ENCODE measurements around the gene NOD2.

NOD2 gene

GRCh38 chr16:50692999-50693781, at the start of gene NOD2:
NOD2 (plus strand) TSS chr16:50693606; CDS start chr16:50699496, 5,890 bp downstream.
- no peak for TF ChIP-seq CTCF (IDR thresholded peaks at IDR 0.05; ENCODE audit: extremely low read depth, missing control alignments)
- peak; percentile 83 for DNase-seq (ENCODE audit: low spot score)

GRCh38 chr16:50644245-50644644, 49.2 kb upstream of the NOD2 start:
- TF ChIP-seq CTCF (IDR thresholded peaks at IDR 0.05; ENCODE audit: extremely low read depth, missing control alignments) = no peak
- no peak for DNase-seq (ENCODE audit: low spot score)

GRCh38 chr16:50644729-50645128, 48.7 kb upstream of the NOD2 start:
- peak; percentile 58 for DNase-seq (ENCODE audit: low spot score)
- peak; percentile 25 for TF ChIP-seq CTCF (IDR thresholded peaks at IDR 0.05; ENCODE audit: extremely low read depth, missing control alignments)

- TF ChIP-seq CTCF (IDR thresholded peaks at IDR 0.05; ENCODE audit: extremely low read depth, missing control alignments) = no peak
- DNase-seq (ENCODE audit: low spot score) = no peak
Observed at GRCh38 chr16:50645563-50646220, 47.7 kb upstream of the NOD2 start.

- TF ChIP-seq CTCF (IDR thresholded peaks at IDR 0.05; ENCODE audit: extremely low read depth, missing control alignments) = no peak
- no peak for DNase-seq (ENCODE audit: low spot score)
Observed at GRCh38 chr16:50646345-50646744, 47.1 kb upstream of the NOD2 start.

GRCh38 chr16:50651835-50652438, 41.5 kb upstream of the NOD2 start:
- TF ChIP-seq CTCF (IDR thresholded peaks at IDR 0.05; ENCODE audit: extremely low read depth, missing control alignments) = no peak
- no peak for DNase-seq (ENCODE audit: low spot score)

GRCh38 chr16:50652836-50653425, 40.5 kb upstream of the NOD2 start:
- no peak for DNase-seq (ENCODE audit: low spot score)
- no peak for TF ChIP-seq CTCF (IDR thresholded peaks at IDR 0.05; ENCODE audit: extremely low read depth, missing control alignments)
